ENCODE data around the gene DOCK2.

GRCh38 chr5:169798438-169798837 lies 161.4 kb downstream of the DOCK2 start:
- TF ChIP-seq CTCF (conservative IDR thresholded peaks at IDR 0.05 in 1 of 2, IDR thresholded peaks at IDR 0.05 in 1 of 2; ENCODE audit: low read depth in 1 of 2, low read length in 2 of 2) (no peak), EZH2 (IDR thresholded peaks at IDR 0.05; ENCODE audit: low read length, missing control alignments) (no peak)

All from fibroblast of lung (primary cell).